ENCODE data around the gene CLEC1A.

Gene CLEC1A

GRCh38 chr12:10098791-10099190 lies at the start of gene CLEC1A:
Gene CLEC1A, minus strand, starts transcription at chr12:10098985. Its CDS starts 63 bp downstream, at chr12:10098922.
- H3K27me3 Mint-ChIP-seq: peaks cover 4% of the 10 kb centered on the region
- no peaks in the 10 kb centered on the region for H3K4me1 Mint-ChIP-seq
- H3K4me3 Mint-ChIP-seq: no peak within 1 kb of the TSS
- peaks cover 7% of the 10 kb centered on the region for H3K9me3 Mint-ChIP-seq
- H3K27ac Mint-ChIP-seq: no peak within 1 kb of the TSS
- peaks cover 5% of the 10 kb centered on the region for H3K36me3 Mint-ChIP-seq

GRCh38 chr12:10147714-10148403 lies 49.1 kb upstream of the CLEC1A start:
- Mint-ChIP-seq H3K36me3 (no peaks in the 10 kb centered on the region), H3K9me3 (no peaks in the 10 kb centered on the region), H3K27ac (no peak overlapping the region), H3K4me3 (no peak overlapping the region), H3K27me3 (peaks cover 2% of the 10 kb centered on the region), H3K4me1 (no peaks in the 10 kb centered on the region)

- H3K4me1 Mint-ChIP-seq: no peaks in the 10 kb centered on the region
- H3K27ac Mint-ChIP-seq: no peak overlapping the region
- no peaks in the 10 kb centered on the region for H3K9me3 Mint-ChIP-seq
- H3K4me3 Mint-ChIP-seq: no peak overlapping the region
- H3K36me3 Mint-ChIP-seq: no peaks in the 10 kb centered on the region
- H3K27me3 Mint-ChIP-seq: no peaks in the 10 kb centered on the region
Observed at GRCh38 chr12:10142976-10143589, 44.3 kb upstream of the CLEC1A start.

- H3K36me3 Mint-ChIP-seq: no peaks in the 10 kb centered on the region
Observed at GRCh38 chr12:10140001-10140400, 41.2 kb upstream of the CLEC1A start.

GRCh38 chr12:10136637-10137205 lies 37.9 kb upstream of the CLEC1A start:
- Mint-ChIP-seq H3K4me3 (no peak overlapping the region), H3K4me1 (no peaks in the 10 kb centered on the region), H3K36me3 (no peaks in the 10 kb centered on the region), H3K9me3 (no peaks in the 10 kb centered on the region), H3K27me3 (no peaks in the 10 kb centered on the region), H3K27ac (no peak overlapping the region)

More at GRCh38 chr12:10140001-10140400, 41.2 kb upstream of the CLEC1A start:
- H3K4me3 Mint-ChIP-seq: no peak overlapping the region
- H3K27me3 Mint-ChIP-seq: no peaks in the 10 kb centered on the region
- no peaks in the 10 kb centered on the region for H3K4me1 Mint-ChIP-seq
- no peaks in the 10 kb centered on the region for H3K9me3 Mint-ChIP-seq
- no peak overlapping the region for H3K27ac Mint-ChIP-seq

GRCh38 chr12:10135126-10135525 lies 36.3 kb upstream of the CLEC1A start:
- Mint-ChIP-seq H3K9me3 (no peaks in the 10 kb centered on the region), H3K27me3 (no peaks in the 10 kb centered on the region), H3K4me1 (peaks cover 11% of the 10 kb centered on the region), H3K36me3 (no peaks in the 10 kb centered on the region), H3K27ac (no peak overlapping the region), H3K4me3 (no peak overlapping the region)

- H3K27ac Mint-ChIP-seq: no peak overlapping the region
Observed at GRCh38 chr12:10132850-10133370, 34.1 kb upstream of the CLEC1A start.

GRCh38 chr12:10131111-10131690 lies 32.4 kb upstream of the CLEC1A start:
- peaks cover 23% of the 10 kb centered on the region for H3K4me1 Mint-ChIP-seq
- H3K27ac Mint-ChIP-seq: no peak overlapping the region
- H3K36me3 Mint-ChIP-seq: no peaks in the 10 kb centered on the region
- no peaks in the 10 kb centered on the region for H3K9me3 Mint-ChIP-seq
- H3K27me3 Mint-ChIP-seq: no peaks in the 10 kb centered on the region
- no peak overlapping the region for H3K4me3 Mint-ChIP-seq

More at GRCh38 chr12:10132850-10133370, 34.1 kb upstream of the CLEC1A start:
- Mint-ChIP-seq H3K4me3 (no peak overlapping the region), H3K36me3 (no peaks in the 10 kb centered on the region), H3K27me3 (no peaks in the 10 kb centered on the region), H3K9me3 (no peaks in the 10 kb centered on the region), H3K4me1 (peaks cover 23% of the 10 kb centered on the region)

GRCh38 chr12:10130042-10130441 lies 31.3 kb upstream of the CLEC1A start, which contains the start of gene CLEC7A:
Gene CLEC7A, minus strand, starts transcription at chr12:10130199. Its CDS starts 117 bp downstream, at chr12:10130082.
- Mint-ChIP-seq H3K27ac (no peak within 1 kb of the TSS), H3K36me3 (no peaks in the 10 kb centered on the region), H3K9me3 (no peaks in the 10 kb centered on the region), H3K4me3 (no peak within 1 kb of the TSS), H3K4me1 (peaks cover 23% of the 10 kb centered on the region), H3K27me3 (peaks cover 1% of the 10 kb centered on the region)

- Mint-ChIP-seq H3K9me3 (no peaks in the 10 kb centered on the region), H3K4me1 (peaks cover 23% of the 10 kb centered on the region), H3K27me3 (peaks cover 1% of the 10 kb centered on the region), H3K36me3 (no peaks in the 10 kb centered on the region), H3K27ac (peak overlapping the region; percentile 26), H3K4me3 (no peak overlapping the region)
Observed at GRCh38 chr12:10128687-10129086, 29.9 kb upstream of the CLEC1A start.

GRCh38 chr12:10126413-10126812 lies 27.6 kb upstream of the CLEC1A start:
- H3K36me3 Mint-ChIP-seq: no peaks in the 10 kb centered on the region
- H3K9me3 Mint-ChIP-seq: no peaks in the 10 kb centered on the region
- no peak overlapping the region for H3K4me3 Mint-ChIP-seq
- peaks cover 23% of the 10 kb centered on the region for H3K4me1 Mint-ChIP-seq
- peaks cover 1% of the 10 kb centered on the region for H3K27me3 Mint-ChIP-seq
- H3K27ac Mint-ChIP-seq: no peak overlapping the region

GRCh38 chr12:10122689-10123088 lies 23.9 kb upstream of the CLEC1A start:
- H3K27ac Mint-ChIP-seq: peak overlapping the region; percentile 84
- H3K9me3 Mint-ChIP-seq: no peaks in the 10 kb centered on the region
- H3K4me3 Mint-ChIP-seq: no peak overlapping the region
- H3K27me3 Mint-ChIP-seq: peaks cover 3% of the 10 kb centered on the region
- no peaks in the 10 kb centered on the region for H3K36me3 Mint-ChIP-seq
- H3K4me1 Mint-ChIP-seq: no peaks in the 10 kb centered on the region

- H3K27ac Mint-ChIP-seq: no peak overlapping the region
- H3K27me3 Mint-ChIP-seq: peaks cover 3% of the 10 kb centered on the region
- no peaks in the 10 kb centered on the region for H3K36me3 Mint-ChIP-seq
- H3K9me3 Mint-ChIP-seq: no peaks in the 10 kb centered on the region
- no peak overlapping the region for H3K4me3 Mint-ChIP-seq
- H3K4me1 Mint-ChIP-seq: no peaks in the 10 kb centered on the region
Observed at GRCh38 chr12:10121278-10121677, 22.5 kb upstream of the CLEC1A start.

- Mint-ChIP-seq H3K27ac (no peak overlapping the region), H3K4me1 (no peaks in the 10 kb centered on the region)
Observed at GRCh38 chr12:10119066-10119465, 20.3 kb upstream of the CLEC1A start.

GRCh38 chr12:10115890-10116289 lies 17.1 kb upstream of the CLEC1A start:
- no peaks in the 10 kb centered on the region for H3K36me3 Mint-ChIP-seq
- no peak overlapping the region for H3K4me3 Mint-ChIP-seq
- no peak overlapping the region for H3K27ac Mint-ChIP-seq
- H3K27me3 Mint-ChIP-seq: peaks cover 2% of the 10 kb centered on the region
- H3K9me3 Mint-ChIP-seq: no peaks in the 10 kb centered on the region
- H3K4me1 Mint-ChIP-seq: no peaks in the 10 kb centered on the region

More at GRCh38 chr12:10119066-10119465, 20.3 kb upstream of the CLEC1A start:
- Mint-ChIP-seq H3K27me3 (peaks cover 2% of the 10 kb centered on the region), H3K4me3 (no peak overlapping the region), H3K36me3 (no peaks in the 10 kb centered on the region), H3K9me3 (no peaks in the 10 kb centered on the region)

GRCh38 chr12:10115311-10115710 lies 16.5 kb upstream of the CLEC1A start:
- Mint-ChIP-seq H3K27me3 (peaks cover 2% of the 10 kb centered on the region), H3K36me3 (no peaks in the 10 kb centered on the region), H3K4me1 (no peaks in the 10 kb centered on the region), H3K27ac (no peak overlapping the region), H3K9me3 (no peaks in the 10 kb centered on the region), H3K4me3 (no peak overlapping the region)
